GM19395 (cell line): ENCODE data around the gene CD300H.

Experiments used
- ATAC-seq: cut with Tn5 transposase; IDR thresholded peaks from one replicate; pipeline ENCODE4 v1.9.1; 2021; ENCODE audit warnings: mild to moderate bottlenecking, moderate library complexity; ENCODE audit not compliant: unreplicated experiment

Gene CD300H

GRCh38 chr17:74512036-74512435 is 55.3 kb downstream of the CD300H start:
- ATAC-seq, result no peak
